H9 (cell line): Measurements from ENCODE around the gene HEMGN. TPM values are rescaled to one million over a fixed set of nuclear protein-coding genes. Genes with fewer than 3 reads are reported as not detected.

Experiments used
- DNase-seq: peaks from one replicate; pipeline ENCODE4 v3.0.0-alpha.2; 2017
- H2AFZ ChIP-seq: one replicate; pipeline ENCODE4 v1.6.1; 2013; ENCODE audit warnings: mild to moderate bottlenecking, low read length, control low read depth, moderate library complexity
- H2AK5ac ChIP-seq: 2 replicates; pipeline ENCODE4 v1.6.1; 2013; ENCODE audit warnings: low read length, control low read depth, mixed read lengths; ENCODE audit not compliant: insufficient read length
- H2BK120ac ChIP-seq: one replicate; pipeline ENCODE4 v1.6.1; 2013; ENCODE audit warnings: low read depth, mild to moderate bottlenecking, low read length, control low read depth, inconsistent platforms; ENCODE audit not compliant: poor library complexity, severe bottlenecking
- H2BK12ac ChIP-seq: 2 replicates; pipeline ENCODE4 v1.6.1; 2013; ENCODE audit warnings: low read length, control low read depth, mixed read lengths, low read depth; ENCODE audit not compliant: insufficient read length
- H2BK15ac ChIP-seq: 2 replicates; pipeline ENCODE4 v1.6.1; 2013; ENCODE audit warnings: low read depth, low read length, control low read depth
- H2BK20ac ChIP-seq: one replicate; pipeline ENCODE4 v1.6.1; 2013; ENCODE audit warnings: low read depth, mild to moderate bottlenecking, low read length, control low read depth, inconsistent platforms; ENCODE audit not compliant: poor library complexity, severe bottlenecking
- H2BK5ac ChIP-seq: 2 replicates; pipeline ENCODE4 v1.6.1; 2013; ENCODE audit warnings: low read length, control low read depth, mixed read lengths; ENCODE audit not compliant: insufficient read length
- H3K14ac ChIP-seq: 2 replicates; pipeline ENCODE4 v1.6.1; 2013; ENCODE audit warnings: low read length, control low read depth; ENCODE audit not compliant: insufficient read depth
- H3K18ac ChIP-seq: 2 replicates; pipeline ENCODE4 v1.6.1; 2013; ENCODE audit warnings: low read depth, mild to moderate bottlenecking, mixed read lengths, low read length, control low read depth; ENCODE audit not compliant: insufficient read length
- H3K23ac ChIP-seq: 2 replicates; pipeline ENCODE4 v1.6.1; 2013; ENCODE audit warnings: low read length, control low read depth, mixed read lengths, low read depth; ENCODE audit not compliant: insufficient read length
- H3K23me2 ChIP-seq: 2 replicates; pipeline ENCODE4 v1.6.1; 2013; ENCODE audit warnings: low read depth, mild to moderate bottlenecking, mixed read lengths, low read length, control low read depth; ENCODE audit not compliant: insufficient read length, poor library complexity, severe bottlenecking
- H3K27ac ChIP-seq: 2 replicates; pipeline ENCODE4 v1.5.1; 2013; ENCODE audit warnings: low read length, control low read depth, mixed read lengths, low read depth; ENCODE audit not compliant: insufficient read length
- H3K27me3 ChIP-seq: 2 replicates; pipeline ENCODE4 v1.6.1; 2013; ENCODE audit warnings: low read length, control low read depth, inconsistent platforms; ENCODE audit not compliant: insufficient read depth
- H3K4ac ChIP-seq: 2 replicates; pipeline ENCODE4 v1.6.1; 2013; ENCODE audit warnings: low read depth, mild to moderate bottlenecking, control low read depth, inconsistent platforms, low read length, moderate library complexity
- H3K4me1 ChIP-seq: 2 replicates; pipeline ENCODE4 v1.6.1; 2013; ENCODE audit warnings: low read length, control low read depth, inconsistent platforms; ENCODE audit not compliant: insufficient read depth
- H3K4me2 ChIP-seq: 2 replicates; pipeline ENCODE4 v1.6.1; 2013; ENCODE audit warnings: low read length, control low read depth, mixed read lengths; ENCODE audit not compliant: insufficient read length, insufficient read depth
- H3K56ac ChIP-seq: 2 replicates; pipeline ENCODE4 v1.6.1; 2013; ENCODE audit warnings: low read depth, mild to moderate bottlenecking, mixed read lengths, low read length, control low read depth; ENCODE audit not compliant: insufficient read length
- H3K79me1 ChIP-seq: 2 replicates; pipeline ENCODE4 v1.6.1; 2013; ENCODE audit warnings: low read depth, mild to moderate bottlenecking, moderate library complexity, low read length, control low read depth, inconsistent platforms; ENCODE audit not compliant: insufficient read depth, poor library complexity, severe bottlenecking
- H3K79me2 ChIP-seq: 2 replicates; pipeline ENCODE4 v1.6.1; 2013; ENCODE audit warnings: low read length, control low read depth, inconsistent platforms; ENCODE audit not compliant: insufficient read depth
- H3K9ac ChIP-seq: 2 replicates; pipeline ENCODE4 v1.6.1; 2013; ENCODE audit warnings: low read length, control low read depth, mixed read lengths; ENCODE audit not compliant: insufficient read length; ENCODE audit errors: extremely low read depth
- H3K9me3 ChIP-seq: one replicate; pipeline ENCODE4 v1.6.1; 2013; ENCODE audit warnings: low read depth, low read length, inconsistent platforms; ENCODE audit not compliant: control insufficient read depth
- H3T11ph ChIP-seq: one replicate; pipeline ENCODE4 v1.6.1; 2013; ENCODE audit warnings: mild to moderate bottlenecking, low read length, control low read depth, inconsistent platforms
- H4K20me1 ChIP-seq: one replicate; pipeline ENCODE4 v1.6.1; 2013; ENCODE audit not compliant: control insufficient read depth, insufficient read length, insufficient read depth
- H4K5ac ChIP-seq: 2 replicates; pipeline ENCODE4 v1.6.1; 2013; ENCODE audit warnings: low read depth, mild to moderate bottlenecking, mixed read lengths, low read length, control low read depth; ENCODE audit not compliant: insufficient read length
- H4K8ac ChIP-seq: replicated peaks from 2 replicates; pipeline ENCODE4 v1.6.1; 2013; ENCODE audit warnings: low read length, control low read depth, mixed read lengths, low read depth; ENCODE audit not compliant: insufficient read length
- H4K91ac ChIP-seq: 2 replicates; pipeline ENCODE4 v1.6.1; 2013; ENCODE audit warnings: low read depth, mild to moderate bottlenecking, moderate library complexity, mixed read lengths, low read length, control low read depth; ENCODE audit not compliant: insufficient read length
- H3K27ac Mint-ChIP-seq, 3 experiments: 2 replicates in 2 of 3; 3 replicates in 1 of 3; pipeline ENCODE4 v1.8.0; 2020 to 2021; ENCODE audit warnings: mixed read lengths in 3 of 3, mild to moderate bottlenecking in 1 of 3, moderate library complexity in 1 of 3
- H3K27me3 Mint-ChIP-seq: 2 replicates; pipeline ENCODE4 v1.8.0; 2021; ENCODE audit warnings: low read depth, mild to moderate bottlenecking, moderate library complexity, mixed read lengths
- H3K36me3 Mint-ChIP-seq, 3 experiments: 2 replicates in 2 of 3; 3 replicates in 1 of 3; pipeline ENCODE4 v1.8.0; 2020 to 2021; ENCODE audit warnings: low read depth in 3 of 3, mixed read lengths in 3 of 3; ENCODE audit not compliant: insufficient read depth in 1 of 3
- H3K4me1 Mint-ChIP-seq, 2 experiments: 2 replicates each; pipeline ENCODE4 v1.8.0; 2020; ENCODE audit warnings: mixed read lengths in 2 of 2
- H3K4me3 Mint-ChIP-seq, 2 experiments: 2 replicates in 1 of 2; 3 replicates in 1 of 2; pipeline ENCODE4 v1.8.0; 2020 to 2021; ENCODE audit warnings: mild to moderate bottlenecking in 2 of 2, mixed read lengths in 2 of 2, moderate library complexity in 1 of 2
- H3K9me3 Mint-ChIP-seq, 2 experiments: 2 replicates in 1 of 2; 3 replicates in 1 of 2; pipeline ENCODE4 v1.8.0; 2020; ENCODE audit warnings: mild to moderate bottlenecking in 2 of 2, mixed read lengths in 2 of 2, moderate library complexity in 1 of 2
- CTCF ChIP-seq: fragments of 200-600 bp; sonication (generic); conservative IDR thresholded peaks from 3 replicates; pipeline ENCODE4 v1.8.0; 2021; ENCODE audit warnings: antibody characterized with exemption, mild to moderate bottlenecking
- WGBS: extraction: QIAGEN DNeasy Blood & Tissue Kit; methylation state at CpG from one replicate; pipeline ENCODE4 v1.1.7; 2013; ENCODE audit warnings: missing lambda C conversion rate, low lambda C conversion rate, mixed read lengths; ENCODE audit not compliant: insufficient read length; ENCODE audit errors: extremely low coverage; 5-methylcytosine and 5-hydroxymethylcytosine counted together
- total RNA-seq: library from RNA; stranded (reverse); gene quantifications from 2 replicates; pipeline ENCODE4 v1.2.1, GENCODE V29; 2021

Gene HEMGN
- total RNA-seq, 1 experiment from 2014 or later: not detected

- no peak overlapping the region for H3K27ac Mint-ChIP-seq
- no peak overlapping the region for H3K4me3 Mint-ChIP-seq
- no peaks in the 10 kb centered on the region; the same call in 1 of the 2 replicates for H3K27me3 ChIP-seq
- H4K91ac ChIP-seq: no peak overlapping the region
- H2BK5ac ChIP-seq: no peak overlapping the region
- H2AFZ ChIP-seq: no peak overlapping the region
- no peak overlapping the region for H3T11ph ChIP-seq
- no peak overlapping the region for H4K8ac ChIP-seq
- H3K79me1 ChIP-seq: no peaks in the 10 kb centered on the region
- H3K4me1 ChIP-seq: no peaks in the 10 kb centered on the region
- no peak overlapping the region for H2BK15ac ChIP-seq
- peaks cover 59% of the 10 kb centered on the region for H3K27me3 Mint-ChIP-seq
- DNase-seq: no peak
- no peaks in the 10 kb centered on the region for H3K4me1 Mint-ChIP-seq
- H3K9me3 ChIP-seq: no peaks in the 10 kb centered on the region
- H3K27ac ChIP-seq: no peak overlapping the region
- H2BK12ac ChIP-seq: no peak overlapping the region
- no peak overlapping the region for H3K56ac ChIP-seq
- no peak overlapping the region for H2AK5ac ChIP-seq
- no peak overlapping the region for H3K9ac ChIP-seq
- no peaks in the 10 kb centered on the region for H3K9me3 Mint-ChIP-seq
- no peak overlapping the region for H2BK20ac ChIP-seq
- H3K79me2 ChIP-seq: no peaks in the 10 kb centered on the region
- no peak overlapping the region for H3K23ac ChIP-seq
- no peak for TF ChIP-seq CTCF
- H4K5ac ChIP-seq: no peak overlapping the region
- no peaks in the 10 kb centered on the region for H3K23me2 ChIP-seq
- no peak overlapping the region for H3K4ac ChIP-seq
- WGBS: no CpG with 5 or more reads among the region's 6 CpGs
- H4K20me1 ChIP-seq: no peaks in the 10 kb centered on the region
- H2BK120ac ChIP-seq: no peak overlapping the region
- no peak overlapping the region for H3K4me2 ChIP-seq
- no peaks in the 10 kb centered on the region for H3K36me3 Mint-ChIP-seq
- H3K14ac ChIP-seq: no peak overlapping the region
- no peak overlapping the region for H3K18ac ChIP-seq
These were observed 3.5 kb downstream of the HEMGN start for GRCh38 chr9:97934321-97935115.
